Posterior vena cava (tissue), 2 donors: ENCODE data around the gene OLFML1. TPM values are rescaled to one million over a fixed set of nuclear protein-coding genes. Genes with fewer than 3 reads are reported as not detected.
"Not testable (repeated sequence)": the region's sequence is repeated elsewhere in the genome, so short reads cannot be mapped to it uniquely, and the experiment has no call there.

ENCODE experiments used
- DNase-seq: peaks from one replicate; pipeline ENCODE4 v3.0.0-alpha.2; 2020; ENCODE audit warnings: low spot score
- intact Hi-C, 2 donors: fragments of 100-400 bp; cut with DNase I; formaldehyde crosslinking; loops; one replicate each; pipeline versions ENCODE4 v1.14.1 to v1.14.2; 2022 to 2023
- total RNA-seq, 2 donors: library from RNA; stranded (reverse); fragmentation: NEBNext Ultra II Directional; extraction: Animal tissue kit (Norgen Biotek cat#: 25700); gene quantifications; one replicate each; pipeline ENCODE4 v1.2.1, GENCODE V29; 2021
- donor health status: DM: yes; HTN: yes; CAD: no.
- donor health status: DM: yes; HTN: yes; CAD: no.

The OLFML1 gene
- total RNA-seq, 2 donors from 2014 or later, result 13.2 to 35.0 TPM

- intact Hi-C loops, result no loop called here
- no peak for DNase-seq
These were observed 16.6 kb downstream of the OLFML1 start for GRCh38 chr11:7501894-7502293.

- no peak for DNase-seq
- intact Hi-C loops, result no loop called here
These were observed 20.9 kb downstream of the OLFML1 start for GRCh38 chr11:7506243-7506642.

- intact Hi-C loops, result no loop called here
- DNase-seq, result no peak
These were observed 22.8 kb downstream of the OLFML1 start for GRCh38 chr11:7508087-7508486.

- intact Hi-C loops, result loop anchor here in 1 of 2 donors (10.0 kb wide), 1 partner anchor 65 kb away; no protein-coding TSS in a partner anchor
- DNase-seq, result no peak
These were observed 24.7 kb downstream of the OLFML1 start for GRCh38 chr11:7509966-7510365.

- intact Hi-C loops, result loop anchor here in 1 of 2 donors (10.0 kb wide), 1 partner anchor 63 kb away; no protein-coding TSS in a partner anchor
- DNase-seq, result no peak
These were observed 26.1 kb downstream of the OLFML1 start for GRCh38 chr11:7511401-7511800.

GRCh38 chr11:7512525-7513233, 27.4 kb downstream of the OLFML1 start:
- intact Hi-C loops, result loop anchor here in 1 of 2 donors (10.0 kb wide), 1 partner anchor 62 kb away; no protein-coding TSS in a partner anchor
- DNase-seq, result peak; percentile 95

GRCh38 chr11:7513234-7514098, 28.2 kb downstream of the OLFML1 start, which contains the start of gene PPFIBP2:
Gene PPFIBP2, plus strand, starts transcription at chr11:7513999. Its CDS starts 35,477 bp downstream, at chr11:7549476.
- DNase-seq, result peak; percentile 94
- intact Hi-C loops, result loop anchor here in 1 of 2 donors (10.0 kb wide), 1 partner anchor 61 kb away; no protein-coding TSS in a partner anchor

- intact Hi-C loops, result loop anchor here in 1 of 2 donors (10.0 kb wide), 1 partner anchor 61 kb away; no protein-coding TSS in a partner anchor
- DNase-seq, result no peak
These were observed 28.8 kb downstream of the OLFML1 start for GRCh38 chr11:7514099-7514591.

- DNase-seq, result no peak
- intact Hi-C loops, result loop anchor here in 1 of 2 donors (10.0 kb wide), 1 partner anchor 59 kb away; no protein-coding TSS in a partner anchor
These were observed 30.2 kb downstream of the OLFML1 start for GRCh38 chr11:7515447-7515886.

GRCh38 chr11:7516475-7516874, 31.2 kb downstream of the OLFML1 start:
- intact Hi-C loops, result loop anchor here in 1 of 2 donors (10.0 kb wide), 1 partner anchor 58 kb away; no protein-coding TSS in a partner anchor
- no peak for DNase-seq

- DNase-seq, result not testable (repeated sequence)
- intact Hi-C loops, result loop anchor here in 1 of 2 donors (10.0 kb wide), 1 partner anchor 57 kb away; no protein-coding TSS in a partner anchor
These were observed 32.4 kb downstream of the OLFML1 start for GRCh38 chr11:7517743-7518142.

- DNase-seq, result no peak
- intact Hi-C loops, result loop anchor here in 1 of 2 donors (10.0 kb wide), 1 partner anchor 56 kb away; no protein-coding TSS in a partner anchor
These were observed 33.7 kb downstream of the OLFML1 start for GRCh38 chr11:7518811-7519562.

- intact Hi-C loops, result no loop called here
- no peak for DNase-seq
These were observed 35.0 kb downstream of the OLFML1 start for GRCh38 chr11:7520011-7520942.

- intact Hi-C loops, result no loop called here
- no peak for DNase-seq
These were observed 35.7 kb downstream of the OLFML1 start for GRCh38 chr11:7520981-7521487.

- intact Hi-C loops, result no loop called here
- no peak for DNase-seq
These were observed 36.8 kb downstream of the OLFML1 start for GRCh38 chr11:7522121-7522520.

GRCh38 chr11:7522546-7522945, 37.2 kb downstream of the OLFML1 start:
- no peak for DNase-seq
- intact Hi-C loops, result no loop called here

GRCh38 chr11:7523416-7524210, 38.3 kb downstream of the OLFML1 start:
- no peak for DNase-seq
- intact Hi-C loops, result no loop called here
